PFSK-1 (cell line): Measurements from ENCODE around the gene POLR3G. TPM values are rescaled to one million over a fixed set of nuclear protein-coding genes. Genes with fewer than 3 reads are reported as not detected.

ENCODE experiments used
- FOXP2 ChIP-seq: optimal IDR thresholded peaks from 2 replicates; pipeline ENCODE3; 2011; ENCODE audit warnings: borderline replicate concordance, control low read depth, inconsistent platforms; ENCODE audit not compliant: insufficient read depth; ENCODE audit errors: extremely low read length, extremely low read depth
- POLR2AphosphoS5 ChIP-seq: IDR thresholded peaks from 2 replicates; pipeline ENCODE4 v1.6.1; 2012; ENCODE audit warnings: low read depth, mild to moderate bottlenecking, control low read depth, low read length, moderate library complexity
- SIN3A ChIP-seq: IDR thresholded peaks from 2 replicates; pipeline ENCODE4 v1.6.1; 2012; ENCODE audit warnings: mild to moderate bottlenecking, low read length, moderate library complexity, borderline replicate concordance; ENCODE audit not compliant: insufficient read depth
- TAF1 ChIP-seq: IDR thresholded peaks from 2 replicates; pipeline ENCODE4 v1.6.1; 2012; ENCODE audit warnings: low read length, control low read depth, borderline replicate concordance; ENCODE audit not compliant: insufficient read depth
- polyA plus RNA-seq: library from polyadenylated mRNA; unstranded; fragments of >200 nt; gene quantifications from one replicate; pipeline ENCODE4 v1.2.1, GENCODE V29; 2012; ENCODE audit warnings: low read depth, missing spikeins; ENCODE audit not compliant: insufficient read length
- TF ChIP-seq, protein P1 (sequence below), 2 experiments: IDR thresholded peaks; 2 replicates each; pipeline versions ENCODE4 v1.6.1 to v1.8.0; 2011 to 2012; ENCODE audit warnings: low read depth in 2 of 2, low read length in 2 of 2, control low read depth in 1 of 2, inconsistent platforms in 1 of 2, mild to moderate bottlenecking in 1 of 2, moderate library complexity in 1 of 2; ENCODE audit not compliant: insufficient read depth in 1 of 2

POLR3G gene, protein sequence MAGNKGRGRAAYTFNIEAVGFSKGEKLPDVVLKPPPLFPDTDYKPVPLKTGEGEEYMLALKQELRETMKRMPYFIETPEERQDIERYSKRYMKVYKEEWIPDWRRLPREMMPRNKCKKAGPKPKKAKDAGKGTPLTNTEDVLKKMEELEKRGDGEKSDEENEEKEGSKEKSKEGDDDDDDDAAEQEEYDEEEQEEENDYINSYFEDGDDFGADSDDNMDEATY
- polyA plus RNA-seq, result 7.1 TPM

DNA sequence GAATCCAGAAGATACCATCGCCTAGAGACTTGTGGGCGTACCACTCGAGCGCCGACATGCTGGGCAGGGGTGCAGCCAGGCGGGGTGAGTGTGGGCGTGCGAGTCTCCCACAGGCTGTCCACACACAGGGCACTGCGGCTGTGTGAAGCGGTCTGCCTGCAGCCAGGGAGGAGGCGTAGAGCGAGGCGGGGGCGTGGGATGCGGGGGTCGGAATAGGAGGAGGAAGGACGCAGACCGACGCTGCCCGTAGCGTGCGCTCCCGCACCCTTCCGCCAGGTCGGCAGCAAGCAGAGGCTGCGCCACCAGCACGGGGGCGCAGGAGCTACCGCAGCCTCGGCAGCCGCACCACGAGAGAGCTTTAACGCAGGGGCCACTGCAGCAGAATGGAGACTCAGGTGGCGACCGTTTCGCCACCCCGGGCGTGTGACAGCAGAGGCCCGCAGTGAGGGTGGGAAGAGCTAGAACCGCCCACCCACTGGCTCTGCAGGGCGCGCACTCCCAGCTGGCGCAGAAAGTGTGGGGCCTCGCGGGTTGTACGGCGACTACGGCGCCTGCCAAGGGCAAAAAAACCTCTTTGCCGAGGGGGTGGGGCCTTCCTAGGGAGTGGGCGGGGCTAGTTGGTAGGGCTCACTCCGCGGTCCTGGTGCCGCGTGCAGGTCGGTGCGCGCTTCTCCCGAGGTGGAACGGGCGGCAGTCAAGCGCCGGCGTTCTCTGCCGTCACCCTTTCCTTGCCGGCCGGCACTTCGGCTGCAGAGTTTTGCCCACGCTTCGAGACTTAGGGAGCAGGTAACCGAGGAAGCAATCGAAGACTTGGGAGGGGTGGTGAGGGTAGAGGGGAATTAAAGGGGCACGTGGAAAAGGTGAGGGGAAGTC, at the start of gene POLR3G, which contains the start of gene MBLAC2:
POLR3G (plus strand) TSS at position 630 of the 873 bp plus-strand sequence. CDS start 10,704 bp downstream, outside the sequence.
MBLAC2 (minus strand) TSS at position 537 of the 873 bp plus-strand sequence; CDS start at position 58, 479 bp downstream.
- peak; percentile 85 for TF ChIP-seq FOXP2
- peak; percentile 87; the same call in 1 of the 2 replicates for TF ChIP-seq SIN3A
- peak; percentile 98 for TF ChIP-seq POLR2AphosphoS5
- TF ChIP-seq, protein P1, sequence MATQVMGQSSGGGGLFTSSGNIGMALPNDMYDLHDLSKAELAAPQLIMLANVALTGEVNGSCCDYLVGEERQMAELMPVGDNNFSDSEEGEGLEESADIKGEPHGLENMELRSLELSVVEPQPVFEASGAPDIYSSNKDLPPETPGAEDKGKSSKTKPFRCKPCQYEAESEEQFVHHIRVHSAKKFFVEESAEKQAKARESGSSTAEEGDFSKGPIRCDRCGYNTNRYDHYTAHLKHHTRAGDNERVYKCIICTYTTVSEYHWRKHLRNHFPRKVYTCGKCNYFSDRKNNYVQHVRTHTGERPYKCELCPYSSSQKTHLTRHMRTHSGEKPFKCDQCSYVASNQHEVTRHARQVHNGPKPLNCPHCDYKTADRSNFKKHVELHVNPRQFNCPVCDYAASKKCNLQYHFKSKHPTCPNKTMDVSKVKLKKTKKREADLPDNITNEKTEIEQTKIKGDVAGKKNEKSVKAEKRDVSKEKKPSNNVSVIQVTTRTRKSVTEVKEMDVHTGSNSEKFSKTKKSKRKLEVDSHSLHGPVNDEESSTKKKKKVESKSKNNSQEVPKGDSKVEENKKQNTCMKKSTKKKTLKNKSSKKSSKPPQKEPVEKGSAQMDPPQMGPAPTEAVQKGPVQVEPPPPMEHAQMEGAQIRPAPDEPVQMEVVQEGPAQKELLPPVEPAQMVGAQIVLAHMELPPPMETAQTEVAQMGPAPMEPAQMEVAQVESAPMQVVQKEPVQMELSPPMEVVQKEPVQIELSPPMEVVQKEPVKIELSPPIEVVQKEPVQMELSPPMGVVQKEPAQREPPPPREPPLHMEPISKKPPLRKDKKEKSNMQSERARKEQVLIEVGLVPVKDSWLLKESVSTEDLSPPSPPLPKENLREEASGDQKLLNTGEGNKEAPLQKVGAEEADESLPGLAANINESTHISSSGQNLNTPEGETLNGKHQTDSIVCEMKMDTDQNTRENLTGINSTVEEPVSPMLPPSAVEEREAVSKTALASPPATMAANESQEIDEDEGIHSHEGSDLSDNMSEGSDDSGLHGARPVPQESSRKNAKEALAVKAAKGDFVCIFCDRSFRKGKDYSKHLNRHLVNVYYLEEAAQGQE (IDR thresholded peaks at IDR 0.05; ENCODE audit: insufficient read depth in 1 of 2, low read depth in 2 of 2, low read length in 2 of 2), result peak; percentile 31 to 65; a peak in 2 of 4 replicates
- TF ChIP-seq TAF1, result peak; percentile 70; the same call in 1 of the 2 replicates

DNA sequence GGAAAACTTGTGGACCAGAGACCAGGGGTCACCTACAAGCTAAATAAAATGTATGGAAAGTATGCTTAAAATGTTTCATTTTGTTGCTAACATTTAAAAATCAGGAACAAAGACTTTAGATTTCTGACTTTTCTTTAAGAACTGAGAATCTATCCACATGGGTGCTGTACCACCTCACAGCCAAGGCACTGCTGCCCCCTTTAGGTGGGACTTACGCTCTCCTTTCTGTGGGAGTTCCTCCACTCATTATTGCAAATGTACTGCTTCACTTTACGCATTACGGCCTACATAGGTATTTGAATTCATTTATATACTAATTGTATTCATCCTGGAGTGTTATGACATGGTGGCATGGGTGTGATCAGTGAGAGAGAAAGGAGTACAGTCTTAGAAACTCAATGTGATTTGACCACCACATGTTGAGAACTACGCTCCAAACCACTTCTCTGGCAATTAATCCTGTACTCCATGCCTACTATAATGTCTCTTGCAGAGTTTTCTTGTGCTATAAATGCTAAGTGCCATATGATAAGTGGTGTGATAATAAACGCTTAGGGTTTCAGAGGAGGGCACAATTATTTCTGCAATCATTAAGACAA, 40.4 kb upstream of the POLR3G start:
- TF ChIP-seq FOXP2, result no peak
- no peak for TF ChIP-seq POLR2AphosphoS5
- TF ChIP-seq TAF1, result no peak
- TF ChIP-seq, protein P1 (IDR thresholded peaks at IDR 0.05; ENCODE audit: insufficient read depth in 1 of 2, low read depth in 2 of 2, low read length in 2 of 2), result no peak
- no peak for TF ChIP-seq SIN3A

GRCh38 chr5:90437663-90438062, 37.0 kb upstream of the POLR3G start:
- TF ChIP-seq FOXP2, result no peak

GRCh38 chr5:90438100-90438499, 36.6 kb upstream of the POLR3G start:
- no peak for TF ChIP-seq SIN3A
- TF ChIP-seq, protein P1 (IDR thresholded peaks at IDR 0.05; ENCODE audit: insufficient read depth in 1 of 2, low read depth in 2 of 2, low read length in 2 of 2), result no peak
- no peak for TF ChIP-seq POLR2AphosphoS5
- TF ChIP-seq TAF1, result no peak
- no peak for TF ChIP-seq FOXP2

DNA sequence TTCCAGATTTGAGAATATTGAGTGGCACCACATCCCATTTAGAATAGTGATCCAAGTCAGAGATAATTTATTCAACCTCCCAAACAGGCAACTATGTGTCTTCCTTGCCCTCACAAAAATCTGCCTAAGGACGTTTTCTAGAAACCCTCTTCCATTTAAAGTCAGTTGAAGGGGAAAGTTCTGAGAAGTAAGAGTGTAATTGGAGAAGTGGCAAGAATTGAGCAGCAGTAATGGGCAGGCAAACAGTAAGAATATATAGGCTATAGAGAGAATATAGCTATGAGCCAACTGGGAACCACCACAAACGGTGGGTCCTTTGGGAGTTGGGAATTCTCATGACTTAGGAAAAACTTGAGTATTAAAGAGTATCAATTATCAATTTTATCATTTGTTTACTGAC, 34.0 kb upstream of the POLR3G start:
- TF ChIP-seq SIN3A (no peak), POLR2AphosphoS5 (no peak), FOXP2 (no peak), TAF1 (no peak)
- TF ChIP-seq, protein P1 (IDR thresholded peaks at IDR 0.05; ENCODE audit: insufficient read depth in 1 of 2, low read depth in 2 of 2, low read length in 2 of 2), result no peak
